Measurements from ENCODE around the gene SOHLH2. TPM values are rescaled to one million over a fixed set of nuclear protein-coding genes. Genes with fewer than 3 reads are reported as not detected.

Gene SOHLH2
- total and polyA plus RNA-seq, 2 experiments from 2014 or later = not detected

DNA sequence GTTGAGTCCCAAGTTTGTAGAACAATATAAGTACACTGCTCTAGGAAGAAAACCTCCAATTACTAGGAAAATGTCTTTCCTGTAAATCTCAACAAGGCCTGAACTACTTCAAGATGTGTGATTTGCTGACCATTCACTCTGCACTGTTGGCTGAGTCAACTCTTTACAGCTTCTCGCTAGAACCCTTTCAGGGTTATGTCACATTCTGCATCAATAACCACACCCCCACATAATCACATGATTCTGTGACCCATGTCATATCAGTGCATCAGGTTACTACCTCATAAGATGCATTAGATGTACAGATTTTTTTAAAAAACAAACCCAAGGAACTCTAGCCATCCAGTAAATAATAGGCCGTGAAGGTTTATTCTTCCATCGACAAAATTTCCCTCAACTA is 67.0 kb downstream of the SOHLH2 start:
- Histone ChIP-seq H3K36me3 (ENCODE audit: low read depth) (no peaks in the 10 kb centered on the region), H3K9ac (no peak overlapping the region), H3K9me3 (ENCODE audit: low read depth) (no peaks in the 10 kb centered on the region), H3K4me3 (no peak overlapping the region), H3K27ac (no peak overlapping the region), H3K27me3 (replicated peaks; ENCODE audit: insufficient read depth) (no peaks in the 10 kb centered on the region), H3F3A (ENCODE audit: insufficient read depth) (no peaks in the 10 kb centered on the region), H3K79me2 (ENCODE audit: insufficient read depth) (no peaks in the 10 kb centered on the region), H3K9me2 (ENCODE audit: insufficient read depth) (no peaks in the 10 kb centered on the region), H4K20me1 (ENCODE audit: insufficient read depth) (no peaks in the 10 kb centered on the region), H2AFZ (no peak overlapping the region), H3K4me2 (ENCODE audit: unreplicated experiment) (no peak overlapping the region), H3K4me1 (ENCODE audit: insufficient read depth) (peaks cover 8% of the 10 kb centered on the region)
- DNase-seq = no peak
- TF ChIP-seq EZH2phosphoT487 (IDR thresholded peaks at IDR 0.05; ENCODE audit: insufficient read depth, low read depth) = no peak
- no peak for TF ChIP-seq EZH2 (IDR thresholded peaks at IDR 0.05; ENCODE audit: insufficient read depth, poor library complexity, severe bottlenecking)
- WGBS, 2 experiments (ENCODE audit: low coverage in 1 of 2, low lambda C conversion rate in 2 of 2, missing lambda C conversion rate in 2 of 2) = 92 to 96% methylated on average over 3 of the region's 3 CpGs
- in situ Hi-C loops (cut with MboI) = no loop called here

DNA sequence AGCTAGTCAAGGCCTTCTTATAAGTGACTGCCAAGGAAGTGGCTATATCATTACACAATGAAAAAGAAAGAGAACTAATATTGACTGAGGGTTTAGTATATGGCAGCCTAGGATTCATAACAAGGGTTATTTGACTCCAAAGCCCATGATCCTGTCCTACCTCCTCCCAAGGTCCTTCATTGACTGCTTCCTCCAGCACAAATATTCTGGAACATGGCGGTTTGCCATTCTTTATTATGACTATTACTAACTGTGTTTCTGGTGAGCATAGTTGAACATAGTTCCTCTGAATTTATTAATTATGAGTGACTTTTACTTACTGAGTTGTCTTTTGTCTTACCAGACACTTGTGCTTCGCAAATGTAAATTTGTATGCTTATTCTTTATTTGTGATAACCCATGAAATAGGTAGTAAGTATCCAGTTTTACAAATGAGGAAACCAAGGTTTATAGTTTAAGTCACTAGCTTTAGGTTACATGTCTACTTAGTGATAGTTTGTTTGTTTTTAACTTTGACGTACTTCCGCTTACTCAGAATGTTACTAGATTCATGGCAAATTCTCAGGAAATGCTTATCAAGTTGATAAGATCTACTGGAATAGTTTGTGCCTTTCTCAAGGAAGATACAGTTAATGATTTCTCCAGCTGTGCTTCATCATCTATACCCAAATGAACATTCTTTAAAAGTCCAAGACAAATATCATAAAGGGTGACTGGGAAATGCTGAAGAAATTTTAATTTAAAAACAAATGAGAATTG is 67.7 kb downstream of the SOHLH2 start:
- H3K4me2 ChIP-seq (ENCODE audit: unreplicated experiment) = no peak overlapping the region
- H4K20me1 ChIP-seq (ENCODE audit: insufficient read depth) = no peaks in the 10 kb centered on the region
- no peaks in the 10 kb centered on the region for H3K36me3 ChIP-seq (ENCODE audit: low read depth)
- 83 to 85% methylated on average over 4 of the region's 4 CpGs for WGBS, 2 experiments (ENCODE audit: low coverage in 1 of 2, low lambda C conversion rate in 2 of 2, missing lambda C conversion rate in 2 of 2)
- H3K27ac ChIP-seq = no peak overlapping the region
- peaks cover 8% of the 10 kb centered on the region for H3K4me1 ChIP-seq (ENCODE audit: insufficient read depth)
- DNase-seq = no peak
- in situ Hi-C loops (cut with MboI) = no loop called here
- H2AFZ ChIP-seq = no peak overlapping the region
- no peak overlapping the region for H3K4me3 ChIP-seq
- H3K27me3 ChIP-seq (replicated peaks; ENCODE audit: insufficient read depth) = no peaks in the 10 kb centered on the region
- H3K79me2 ChIP-seq (ENCODE audit: insufficient read depth) = no peaks in the 10 kb centered on the region
- no peak overlapping the region for H3K9ac ChIP-seq
- TF ChIP-seq EZH2phosphoT487 (IDR thresholded peaks at IDR 0.05; ENCODE audit: insufficient read depth, low read depth) = no peak
- no peak for TF ChIP-seq EZH2 (IDR thresholded peaks at IDR 0.05; ENCODE audit: insufficient read depth, poor library complexity, severe bottlenecking)
- no peaks in the 10 kb centered on the region for H3K9me2 ChIP-seq (ENCODE audit: insufficient read depth)
- no peaks in the 10 kb centered on the region for H3F3A ChIP-seq (ENCODE audit: insufficient read depth)
- no peaks in the 10 kb centered on the region for H3K9me3 ChIP-seq (ENCODE audit: low read depth)

DNA sequence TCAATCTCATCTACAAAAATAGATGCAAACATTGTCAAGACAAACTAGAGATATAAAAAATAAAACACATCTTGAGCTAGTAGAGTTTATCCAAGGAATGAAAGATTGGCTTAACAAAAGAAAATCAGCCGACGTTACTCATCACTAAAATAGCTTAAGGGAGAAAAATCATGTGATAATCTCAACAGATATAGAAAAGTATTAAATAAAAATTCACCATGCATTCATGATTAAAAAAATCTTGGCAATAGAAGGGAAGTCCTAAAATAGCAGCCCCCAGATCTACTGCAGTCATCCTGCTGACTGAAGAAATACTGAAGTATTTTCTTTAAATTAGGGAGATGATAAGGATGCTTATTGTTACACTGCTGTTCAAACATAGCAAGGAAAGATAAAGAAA is 70.6 kb downstream of the SOHLH2 start:
- H3K4me1 ChIP-seq (ENCODE audit: insufficient read depth) = peaks cover 3% of the 10 kb centered on the region; the same call in 1 of the 2 replicates
- WGBS, 2 experiments (ENCODE audit: low coverage in 1 of 2, low lambda C conversion rate in 2 of 2, missing lambda C conversion rate in 2 of 2) = 61 to 64% methylated on average over 2 of the region's 2 CpGs
- H3K27me3 ChIP-seq (replicated peaks; ENCODE audit: insufficient read depth) = no peaks in the 10 kb centered on the region
- no peak for DNase-seq
- in situ Hi-C loops (cut with MboI) = no loop called here
- H3K79me2 ChIP-seq (ENCODE audit: insufficient read depth) = no peaks in the 10 kb centered on the region
- TF ChIP-seq EZH2 (IDR thresholded peaks at IDR 0.05; ENCODE audit: insufficient read depth, poor library complexity, severe bottlenecking) = no peak
- no peak for TF ChIP-seq EZH2phosphoT487 (IDR thresholded peaks at IDR 0.05; ENCODE audit: insufficient read depth, low read depth)
- H3K36me3 ChIP-seq (ENCODE audit: low read depth) = no peaks in the 10 kb centered on the region
- no peaks in the 10 kb centered on the region for H3K9me2 ChIP-seq (ENCODE audit: insufficient read depth)
- no peak overlapping the region for H3K27ac ChIP-seq
- H3K4me2 ChIP-seq (ENCODE audit: unreplicated experiment) = no peak overlapping the region
- H3F3A ChIP-seq (ENCODE audit: insufficient read depth) = no peaks in the 10 kb centered on the region
- H4K20me1 ChIP-seq (ENCODE audit: insufficient read depth) = no peaks in the 10 kb centered on the region
- H2AFZ ChIP-seq = no peak overlapping the region
- no peak overlapping the region for H3K4me3 ChIP-seq
- H3K9ac ChIP-seq = no peak overlapping the region
- no peaks in the 10 kb centered on the region for H3K9me3 ChIP-seq (ENCODE audit: low read depth)

- no peak overlapping the region for H3K9ac ChIP-seq
- in situ Hi-C loops (cut with MboI) = no loop called here
- no peak overlapping the region for H3K4me3 ChIP-seq
- DNase-seq = no peak
- H3K36me3 ChIP-seq (ENCODE audit: low read depth) = no peaks in the 10 kb centered on the region
- H3K27me3 ChIP-seq (replicated peaks; ENCODE audit: insufficient read depth) = no peaks in the 10 kb centered on the region
- H3K4me1 ChIP-seq (ENCODE audit: insufficient read depth) = no peaks in the 10 kb centered on the region
- TF ChIP-seq EZH2 (IDR thresholded peaks at IDR 0.05; ENCODE audit: insufficient read depth, poor library complexity, severe bottlenecking) = no peak
- TF ChIP-seq EZH2phosphoT487 (IDR thresholded peaks at IDR 0.05; ENCODE audit: insufficient read depth, low read depth) = no peak
- no peak overlapping the region for H2AFZ ChIP-seq
- H3K9me3 ChIP-seq (ENCODE audit: low read depth) = no peaks in the 10 kb centered on the region
- H3K27ac ChIP-seq = no peak overlapping the region
- H3F3A ChIP-seq (ENCODE audit: insufficient read depth) = no peaks in the 10 kb centered on the region
- no peak overlapping the region for H3K4me2 ChIP-seq (ENCODE audit: unreplicated experiment)
- H4K20me1 ChIP-seq (ENCODE audit: insufficient read depth) = no peaks in the 10 kb centered on the region
- no peaks in the 10 kb centered on the region for H3K9me2 ChIP-seq (ENCODE audit: insufficient read depth)
- no peaks in the 10 kb centered on the region for H3K79me2 ChIP-seq (ENCODE audit: insufficient read depth)
Observed at GRCh38 chr13:36142735-36143134, 71.6 kb downstream of the SOHLH2 start.
